ENCODE results near the gene LRRC45.

LRRC45 gene

GRCh38 chr17:82020572-82021106 is 2.5 kb upstream of the LRRC45 start:
- no peak for DNase-seq

DNA sequence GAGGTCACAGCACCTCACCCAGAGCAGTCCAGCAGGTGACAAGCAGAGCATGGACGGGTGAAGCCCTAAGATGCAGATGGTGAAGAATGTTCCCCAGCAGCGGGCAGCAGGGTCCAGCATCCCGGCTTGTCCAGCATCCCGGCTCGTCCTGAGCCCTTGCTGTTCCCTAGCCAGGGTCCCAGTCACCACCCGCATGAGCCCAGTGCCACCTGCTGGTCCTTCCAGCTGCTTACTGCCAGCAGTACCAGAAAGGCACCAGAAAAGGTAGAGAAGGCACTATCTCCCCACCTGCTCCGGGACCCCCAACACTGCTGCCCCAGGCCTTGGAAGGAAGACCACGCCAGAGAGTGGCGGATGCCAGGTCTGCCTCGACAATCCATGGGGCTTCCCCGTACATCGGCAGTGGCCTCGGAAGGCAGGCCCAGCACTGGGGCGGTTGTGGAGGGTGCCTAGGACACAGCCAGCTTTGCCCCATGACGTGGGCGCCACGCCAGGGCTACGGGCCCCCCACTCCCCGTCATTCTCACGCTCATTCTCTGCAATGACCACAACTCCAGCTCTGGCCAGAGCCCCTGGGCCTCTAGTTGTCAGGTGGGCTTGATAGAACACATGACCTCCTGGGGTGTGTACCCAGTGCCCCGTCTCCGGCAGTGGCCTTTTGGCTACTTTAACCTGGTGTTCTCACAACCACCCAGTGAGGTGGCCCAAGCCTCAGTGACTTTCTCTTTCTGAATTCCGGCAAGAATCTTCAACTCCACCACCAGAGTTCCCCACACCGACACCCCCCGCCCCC is 1.8 kb upstream of the LRRC45 start:
- DNase-seq: peak; percentile 54

DNA sequence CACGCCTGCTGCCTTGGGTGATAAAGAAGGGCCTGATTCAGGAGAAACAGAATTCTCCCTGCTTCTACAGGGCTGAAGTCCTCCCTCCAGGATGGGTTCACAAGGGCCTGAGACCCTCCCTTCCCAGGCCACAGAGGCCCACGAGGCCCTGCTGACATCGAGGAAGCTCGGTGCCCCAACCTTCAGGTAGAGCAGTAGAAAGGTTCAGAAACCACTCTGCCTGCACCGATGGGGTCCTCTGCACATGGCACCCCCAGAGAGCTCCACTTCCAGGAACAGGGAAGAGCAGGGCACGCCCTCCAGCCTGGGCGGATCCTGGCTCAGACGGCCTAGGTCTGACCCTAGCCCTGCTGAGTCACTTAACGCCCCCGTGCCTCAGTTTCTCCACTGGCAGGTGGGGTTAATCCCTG is 1.2 kb upstream of the LRRC45 start:
- DNase-seq: peak; percentile 16

- no peak for DNase-seq
These were observed 660 bp upstream of the LRRC45 start, which contains the start of gene CENPX for GRCh38 chr17:82022310-82022980. CENPX (minus strand) TSS chr17:82022878; CDS start chr17:82022861, 17 bp downstream.

GRCh38 chr17:82023447-82024241 is 539 bp downstream of the LRRC45 start:
- peak; percentile 14 for DNase-seq

DNA sequence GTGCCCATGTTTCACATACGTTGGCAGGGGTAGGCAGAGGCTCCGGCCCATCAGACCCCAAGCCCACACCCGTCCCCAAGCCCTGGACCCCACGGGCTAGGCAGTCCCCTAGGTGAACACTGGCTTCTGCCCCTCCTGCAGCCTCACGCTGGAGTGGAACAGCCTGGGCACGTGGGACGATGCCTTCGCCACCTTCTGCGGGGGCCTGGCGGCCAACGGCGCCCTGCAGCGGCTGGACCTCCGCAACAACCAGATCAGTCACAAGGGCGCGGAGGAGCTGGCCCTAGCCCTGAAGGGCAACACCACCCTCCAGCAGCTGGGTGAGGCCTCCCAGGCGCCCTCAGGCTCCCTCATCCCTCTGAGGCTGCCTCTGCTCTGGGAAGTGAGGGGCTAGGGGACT is 1.8 kb downstream of the LRRC45 start:
- DNase-seq: no peak

GRCh38 chr17:82025401-82026107 is 2.4 kb downstream of the LRRC45 start:
- DNase-seq: no peak

- DNase-seq: no peak
These were observed 5.1 kb downstream of the LRRC45 start for GRCh38 chr17:82028246-82028645.

DNA sequence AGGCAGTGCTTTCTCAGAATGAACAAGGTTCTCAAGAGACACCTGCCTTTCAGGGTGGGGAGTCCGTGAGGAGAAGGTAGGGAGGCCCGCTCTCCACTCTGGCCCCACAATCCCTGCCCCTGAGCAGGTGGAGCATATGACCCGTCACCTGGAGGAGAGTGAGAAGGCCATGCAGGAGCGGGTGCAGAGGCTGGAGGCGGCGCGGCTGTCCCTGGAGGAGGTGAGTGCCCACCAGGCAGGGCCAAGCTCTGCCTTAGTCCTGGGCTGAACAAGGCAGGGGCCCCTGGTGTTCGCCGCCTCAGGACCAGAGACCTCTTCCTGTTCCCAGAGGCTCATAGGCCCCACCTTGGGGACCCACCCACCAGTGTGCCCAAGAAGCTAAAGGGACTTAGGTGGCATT is 5.9 kb downstream of the LRRC45 start:
- no peak for DNase-seq

- no peak for DNase-seq
These were observed 6.3 kb downstream of the LRRC45 start for GRCh38 chr17:82029391-82029790.

DNA sequence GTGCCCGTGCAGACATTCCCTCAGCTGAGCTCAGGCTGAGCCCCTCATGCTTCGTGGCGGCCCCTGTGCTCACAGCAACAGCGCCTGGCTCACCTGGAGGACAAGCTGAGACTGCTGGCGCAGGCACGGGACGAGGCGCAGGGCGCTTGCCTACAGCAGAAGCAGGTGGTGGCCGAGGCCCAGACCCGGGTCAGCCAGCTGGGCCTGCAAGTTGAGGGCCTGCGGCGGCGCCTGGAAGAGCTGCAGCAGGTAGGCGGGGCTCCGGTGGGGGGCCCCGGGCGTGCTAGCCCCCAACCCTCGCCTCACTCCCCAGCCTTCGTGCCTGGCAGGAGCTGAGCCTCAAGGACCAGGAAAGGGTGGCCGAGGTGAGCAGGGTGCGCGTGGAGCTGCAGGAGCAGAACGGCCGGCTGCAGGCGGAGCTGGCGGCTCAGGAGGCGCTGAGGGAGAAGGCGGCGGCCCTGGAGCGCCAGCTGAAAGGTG is 6.9 kb downstream of the LRRC45 start:
- no peak for DNase-seq

DNA sequence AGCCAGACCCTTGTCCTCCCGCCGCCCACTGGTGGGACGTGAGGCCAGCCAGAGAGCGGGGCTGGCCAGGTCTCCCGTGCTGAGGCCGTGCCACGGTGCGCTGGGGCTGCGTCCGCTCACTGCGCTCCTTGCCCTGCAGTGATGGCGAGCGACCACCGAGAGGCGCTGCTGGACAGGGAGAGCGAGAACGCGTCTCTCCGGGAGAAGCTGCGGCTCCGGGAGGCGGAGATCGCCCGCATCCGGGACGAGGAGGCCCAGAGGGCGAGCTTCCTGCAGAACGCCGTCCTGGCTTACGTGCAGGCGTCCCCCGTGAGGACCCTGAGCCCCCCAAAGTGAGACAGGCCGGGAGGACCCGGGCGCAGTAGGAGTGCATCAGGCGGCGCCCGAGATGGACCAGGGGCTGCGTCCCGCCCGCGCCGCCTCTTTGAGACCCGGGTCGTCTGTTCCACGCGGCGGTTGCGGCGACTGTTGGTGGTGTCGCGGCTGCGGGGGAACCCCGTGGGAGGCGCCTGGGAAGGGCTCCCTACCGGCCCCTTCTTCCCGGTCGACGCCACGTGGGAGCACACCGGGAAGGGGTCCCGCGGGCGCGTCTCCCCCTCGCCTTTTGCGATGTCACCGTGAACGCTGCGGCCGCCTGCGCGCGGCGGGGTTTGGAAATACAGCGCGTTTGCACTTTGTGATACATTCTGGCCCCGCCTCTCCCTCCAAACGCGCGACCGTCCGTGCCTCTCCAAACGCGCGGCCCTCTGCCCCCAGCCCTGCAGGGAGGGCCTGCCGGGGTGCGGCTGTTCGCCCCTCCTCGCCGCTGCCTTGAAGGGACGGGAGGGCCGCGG is 7.6 kb downstream of the LRRC45 start:
- peak; percentile 87 for DNase-seq

DNA sequence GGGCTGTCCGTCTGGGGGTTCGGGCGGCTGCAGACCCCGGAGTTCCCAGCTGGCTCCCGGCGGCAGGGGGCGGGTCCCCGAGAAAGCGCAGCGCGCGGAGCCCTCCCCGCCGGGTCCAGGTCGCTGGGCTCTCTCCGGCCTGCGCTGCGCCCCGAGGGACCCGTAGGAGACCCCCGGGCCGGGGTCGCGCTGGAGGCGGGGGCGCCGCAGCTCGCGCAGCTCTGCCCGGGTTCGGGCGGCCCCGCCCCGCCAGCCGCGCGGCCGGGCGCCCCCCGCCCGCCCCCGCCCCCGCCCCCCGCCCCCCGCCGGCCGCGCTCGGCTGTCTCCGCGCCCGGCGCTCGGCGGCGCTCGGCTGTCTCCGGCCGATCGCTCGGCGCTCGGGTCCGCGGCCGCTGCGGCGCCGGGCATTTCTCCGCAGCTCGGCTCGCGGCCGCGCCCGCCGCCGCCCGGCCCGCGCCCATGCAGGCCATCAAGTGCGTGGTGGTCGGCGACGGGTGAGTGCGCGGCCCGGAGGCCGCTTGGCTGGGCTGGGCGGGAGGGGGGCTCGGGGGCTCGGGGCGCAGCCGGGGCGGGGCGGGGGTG is 8.3 kb downstream of the LRRC45 start, which contains the start of gene RAC3:
RAC3 (plus strand) TSS at position 376 of the 582 bp plus-strand sequence; CDS start at position 460, 84 bp downstream.
- DNase-seq: no peak

GRCh38 chr17:82031885-82032627 is 9.0 kb downstream of the LRRC45 start:
- peak; percentile 41 for DNase-seq

DNA sequence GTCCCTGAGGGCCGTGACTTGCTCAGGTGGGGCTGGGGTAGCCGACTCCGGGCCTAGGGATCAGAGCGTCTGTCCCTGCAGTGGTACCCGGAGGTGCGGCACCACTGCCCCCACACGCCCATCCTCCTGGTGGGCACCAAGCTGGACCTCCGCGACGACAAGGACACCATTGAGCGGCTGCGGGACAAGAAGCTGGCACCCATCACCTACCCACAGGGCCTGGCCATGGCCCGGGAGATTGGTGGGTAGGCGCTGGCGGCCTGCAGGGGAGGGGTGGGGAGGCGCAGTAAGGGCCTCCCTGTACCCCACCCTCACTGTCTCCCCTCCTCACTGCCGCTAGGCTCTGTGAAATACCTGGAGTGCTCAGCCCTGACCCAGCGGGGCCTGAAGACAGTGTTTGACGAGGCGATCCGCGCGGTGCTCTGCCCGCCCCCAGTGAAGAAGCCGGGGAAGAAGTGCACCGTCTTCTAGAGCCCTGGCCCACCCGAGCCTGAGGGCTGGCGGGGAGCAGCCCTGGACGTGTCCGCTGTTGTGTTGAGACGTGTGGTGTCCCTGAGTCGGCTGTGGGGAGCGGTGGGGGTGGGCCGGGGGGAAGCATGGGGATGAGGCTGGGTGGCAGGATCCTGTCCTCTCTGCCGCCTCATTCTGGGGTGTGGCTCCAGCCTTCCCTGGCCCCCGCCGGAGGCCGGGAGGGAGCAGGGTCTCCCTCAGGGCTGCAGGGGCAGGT is 10.4 kb downstream of the LRRC45 start:
- no peak for DNase-seq

DNA sequence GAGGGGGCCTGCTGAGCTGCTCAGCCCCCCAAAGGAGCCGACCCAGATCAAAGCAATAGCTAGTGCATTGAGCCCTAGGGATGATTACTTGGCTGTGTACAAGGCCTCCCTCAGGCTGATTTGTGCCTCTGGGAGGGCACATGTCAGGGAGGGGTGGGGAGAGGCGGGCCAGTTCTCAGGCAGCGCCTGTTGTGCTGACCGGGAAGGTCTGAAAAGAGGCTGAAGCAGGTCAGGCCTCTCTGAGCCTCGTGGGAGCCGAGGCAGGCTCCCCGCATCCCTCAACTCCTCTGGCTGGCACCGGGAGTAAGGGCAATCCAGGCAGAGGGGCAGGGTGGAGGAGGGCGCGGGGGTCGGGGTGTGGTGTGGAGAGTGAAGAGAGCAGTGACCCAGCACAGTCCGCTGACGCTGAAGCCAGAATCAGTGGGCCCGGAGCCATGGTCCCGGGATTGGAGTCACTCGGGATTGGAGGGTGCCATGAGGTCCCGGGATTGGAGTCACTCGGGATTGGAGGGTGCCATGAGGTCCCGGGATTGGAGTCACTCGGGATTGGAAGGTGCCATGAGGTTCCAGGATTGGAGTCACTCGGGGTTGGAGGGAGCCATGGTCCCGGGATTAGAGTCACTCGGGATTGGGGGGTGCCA is 11.4 kb downstream of the LRRC45 start:
- DNase-seq: no peak

DNA sequence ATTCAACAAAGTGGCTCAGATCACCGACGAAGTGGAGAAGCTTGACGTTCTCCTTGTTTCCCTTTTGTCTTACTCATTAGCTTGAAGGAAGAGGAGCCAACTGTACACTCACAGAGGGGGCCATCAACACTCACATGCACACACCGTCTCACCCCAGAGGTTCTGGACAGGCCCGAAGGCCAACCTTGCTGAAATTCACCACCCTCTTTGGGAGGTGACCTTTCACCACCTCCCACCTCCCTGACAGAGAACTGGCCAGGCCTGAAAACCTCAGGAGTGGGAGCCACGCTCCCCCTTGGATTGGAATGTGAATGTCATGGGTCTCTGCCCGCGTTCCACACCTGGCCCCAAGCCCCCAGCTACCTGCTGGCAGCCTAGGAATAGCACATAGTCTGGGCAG is 12.4 kb downstream of the LRRC45 start:
- no peak for DNase-seq

DNA sequence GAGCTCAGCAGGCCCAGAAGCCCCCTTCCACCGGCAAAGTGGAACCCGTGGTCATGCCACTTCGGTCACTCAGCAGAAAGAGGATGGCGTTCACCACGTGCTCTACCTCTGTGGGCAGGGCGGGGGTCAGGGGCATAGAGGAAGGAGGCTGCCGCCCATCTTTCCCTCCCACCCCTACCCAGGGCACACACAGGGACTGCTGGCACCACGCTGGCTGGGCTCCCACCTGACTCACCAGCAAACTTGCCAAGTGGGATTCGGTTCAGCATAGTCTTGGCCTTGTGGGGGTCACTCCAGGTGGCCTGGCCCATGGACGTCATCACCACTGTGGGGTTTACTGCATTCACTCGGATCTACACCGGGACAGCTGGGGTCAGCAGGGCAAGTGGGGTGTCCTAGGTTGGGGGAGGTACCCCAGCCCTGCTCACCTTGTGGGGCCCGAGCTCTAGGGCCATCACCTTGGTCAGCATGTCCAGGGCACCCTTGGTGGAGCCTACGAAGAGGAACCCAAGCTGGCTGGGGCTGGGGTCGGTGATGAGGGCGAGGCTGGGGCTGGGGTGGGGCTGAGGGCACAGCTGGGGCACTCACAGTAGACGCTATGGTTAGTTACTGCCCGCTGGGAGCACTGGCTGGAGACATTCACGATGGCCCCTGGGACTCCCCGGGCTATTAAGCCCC is 13.0 kb downstream of the LRRC45 start:
- DNase-seq: no peak
